ENCODE results near the gene SERAC1. TPM values are rescaled to one million over a fixed set of nuclear protein-coding genes. Genes with fewer than 3 reads are reported as not detected.

The SERAC1 gene
- total RNA-seq, 3 donors from 2014 or later (not counting 1 experiment from before 2014, with no cell fraction given), result 2.1 to 3.0 (median 2.3) TPM

- 40% methylated on average over 2 of the region's 2 CpGs for WGBS (ENCODE audit: insufficient coverage)
- DNase-seq (no peak), ATAC-seq (no peak)
- H3K36me3 ChIP-seq (ENCODE audit: control insufficient read depth, insufficient read depth, low read length), result peaks cover 39% of the 10 kb centered on the region
- no peak for TF ChIP-seq CTCF (IDR thresholded peaks at IDR 0.05)
- no peaks in the 10 kb centered on the region for H3K27me3 ChIP-seq (ENCODE audit: control insufficient read depth, insufficient read depth, low read length)
- peaks cover 5% of the 10 kb centered on the region for H3K4me1 ChIP-seq (ENCODE audit: control insufficient read depth, insufficient read depth, low read length)
- no peak overlapping the region for H3K4me3 Mint-ChIP-seq
- H3K9me3 ChIP-seq (ENCODE audit: control insufficient read depth, insufficient read depth, low read length), result no peaks in the 10 kb centered on the region
- H3K4me1 Mint-ChIP-seq, result no peaks in the 10 kb centered on the region
- H3K27ac Mint-ChIP-seq, result no peak overlapping the region
- no peak overlapping the region for H3K4me3 ChIP-seq (ENCODE audit: low read length)
- no peaks in the 10 kb centered on the region for H3K9me3 Mint-ChIP-seq
- intact Hi-C loops (cut with micrococcal nuclease), result no loop called here
- peaks cover 30% of the 10 kb centered on the region for H3K36me3 Mint-ChIP-seq
- H3K27ac ChIP-seq (ENCODE audit: low read length), result no peak overlapping the region
- no peaks in the 10 kb centered on the region for H3K27me3 Mint-ChIP-seq (ENCODE audit: low read depth in 2 of 2)
These were observed 82.0 kb downstream of the SERAC1 start for GRCh38 chr6:158086054-158086503.

- Mint-ChIP-seq H3K27me3 (ENCODE audit: low read depth in 2 of 2) (no peaks in the 10 kb centered on the region), H3K27ac (no peak overlapping the region), H3K36me3 (peaks cover 30% of the 10 kb centered on the region), H3K4me1 (no peaks in the 10 kb centered on the region), H3K4me3 (no peak overlapping the region), H3K9me3 (no peaks in the 10 kb centered on the region)
- H3K4me3 ChIP-seq (ENCODE audit: low read length), result no peak overlapping the region
- WGBS (ENCODE audit: insufficient coverage), result 85% methylated on average over 21 of the region's 21 CpGs
- ATAC-seq (no peak), DNase-seq (no peak)
- peaks cover 39% of the 10 kb centered on the region for H3K36me3 ChIP-seq (ENCODE audit: control insufficient read depth, insufficient read depth, low read length)
- H3K27ac ChIP-seq (ENCODE audit: low read length), result no peak overlapping the region
- peaks cover 5% of the 10 kb centered on the region for H3K4me1 ChIP-seq (ENCODE audit: control insufficient read depth, insufficient read depth, low read length)
- intact Hi-C loops (cut with micrococcal nuclease), result no loop called here
- no peaks in the 10 kb centered on the region for H3K9me3 ChIP-seq (ENCODE audit: control insufficient read depth, insufficient read depth, low read length)
- no peak for TF ChIP-seq CTCF (IDR thresholded peaks at IDR 0.05)
- no peaks in the 10 kb centered on the region for H3K27me3 ChIP-seq (ENCODE audit: control insufficient read depth, insufficient read depth, low read length)
These were observed 82.6 kb downstream of the SERAC1 start for GRCh38 chr6:158085261-158086053.

- Histone ChIP-seq H3K27me3 (ENCODE audit: control insufficient read depth, insufficient read depth, low read length) (no peaks in the 10 kb centered on the region), H3K36me3 (ENCODE audit: control insufficient read depth, insufficient read depth, low read length) (peaks cover 31% of the 10 kb centered on the region), H3K9me3 (ENCODE audit: control insufficient read depth, insufficient read depth, low read length) (no peaks in the 10 kb centered on the region), H3K4me1 (ENCODE audit: control insufficient read depth, insufficient read depth, low read length) (peaks cover 5% of the 10 kb centered on the region), H3K27ac (ENCODE audit: low read length) (no peak overlapping the region), H3K4me3 (ENCODE audit: low read length) (no peak overlapping the region)
- DNase-seq, result no peak
- intact Hi-C loops (cut with micrococcal nuclease), result no loop called here
- Mint-ChIP-seq H3K4me3 (no peak overlapping the region), H3K9me3 (no peaks in the 10 kb centered on the region), H3K27me3 (ENCODE audit: low read depth in 2 of 2) (no peaks in the 10 kb centered on the region), H3K4me1 (no peaks in the 10 kb centered on the region), H3K27ac (no peak overlapping the region), H3K36me3 (peaks cover 13% of the 10 kb centered on the region)
- 91% methylated on average over 23 of the region's 23 CpGs for WGBS (ENCODE audit: insufficient coverage)
- no peak for TF ChIP-seq CTCF (IDR thresholded peaks at IDR 0.05)
- no peak for ATAC-seq
These were observed 84.4 kb downstream of the SERAC1 start for GRCh38 chr6:158083455-158084325.
